Caki2 (cell line): ENCODE measurements around the gene TATDN3. TPM values are rescaled to one million over a fixed set of nuclear protein-coding genes. Genes with fewer than 3 reads are reported as not detected.
A peak's percentile ranks its signal among the peaks of the same experiment; 100 is the strongest.
"Not testable (repeated sequence)": the region's sequence is repeated elsewhere in the genome, so short reads cannot be mapped to it uniquely, and the experiment has no call there.

ENCODE experiments used
- DNase-seq: peaks from one replicate; pipeline ENCODE4 v3.0.0-alpha.2; 2015; ENCODE audit warnings: low read depth
- in situ Hi-C: cut with HindIII; loops from 2 replicates; pipeline ENCODE4 v1.10.0; 2016; ENCODE audit warnings: low sequenced_read_pairs, low pct_unique_long_range_greater_than_20kb, mixed read lengths
- total RNA-seq: library from RNA; depleted of rRNA; stranded (reverse); fragments of >200 nt; shearing (Covaris generic); gene quantifications from 2 replicates; pipeline ENCODE4 v1.2.3, GENCODE V29; 2014; ENCODE audit warnings: low replicate concordance

TATDN3 gene
- total RNA-seq, 1 experiment from 2014 or later = 11.5 TPM

GRCh38 chr1:212771341-212771740 is 20.4 kb upstream of the TATDN3 start:
- in situ Hi-C loops = no loop called here
- DNase-seq = no peak

GRCh38 chr1:212773011-212773410 is 18.7 kb upstream of the TATDN3 start:
- no peak for DNase-seq
- in situ Hi-C loops = no loop called here

DNA sequence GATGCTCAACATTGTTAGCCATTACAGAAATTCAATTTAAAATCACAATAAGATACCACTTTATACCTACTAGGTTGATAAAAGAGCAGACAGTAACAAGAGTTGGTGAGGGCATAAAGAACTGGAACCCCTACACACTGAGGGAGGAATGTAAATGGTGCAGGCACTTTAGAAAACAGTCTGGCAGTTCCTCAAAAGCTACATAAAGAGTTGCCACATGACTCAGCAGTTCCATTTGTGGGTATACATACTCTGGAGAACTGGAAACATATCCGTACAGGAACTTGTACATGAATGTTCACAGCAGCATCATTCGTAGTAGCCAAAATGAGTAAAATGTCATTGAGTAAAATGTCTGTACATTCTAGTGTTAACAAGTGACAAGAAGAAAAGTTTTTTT is 17.1 kb upstream of the TATDN3 start:
- peak; percentile 10 for DNase-seq
- in situ Hi-C loops = no loop called here

DNA sequence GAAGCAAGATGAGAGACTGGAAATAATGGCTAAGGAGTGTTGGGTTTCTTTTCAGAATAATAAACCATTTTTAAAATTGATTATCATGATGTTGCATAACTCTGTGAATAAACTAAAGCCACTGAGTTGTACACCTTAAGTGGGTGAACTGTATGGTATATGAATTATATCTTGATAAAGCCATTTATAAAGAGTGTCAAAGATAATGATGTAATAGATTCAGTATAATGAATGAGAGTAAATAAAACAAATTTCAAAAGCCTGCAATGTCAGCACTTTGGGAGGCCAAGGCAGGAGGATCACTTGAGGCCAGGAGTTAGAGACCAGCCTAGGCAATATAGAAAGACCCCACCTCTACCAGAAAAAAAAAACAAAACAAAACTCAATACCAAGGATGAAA is 16.5 kb upstream of the TATDN3 start:
- DNase-seq = no peak
- in situ Hi-C loops = no loop called here

DNA sequence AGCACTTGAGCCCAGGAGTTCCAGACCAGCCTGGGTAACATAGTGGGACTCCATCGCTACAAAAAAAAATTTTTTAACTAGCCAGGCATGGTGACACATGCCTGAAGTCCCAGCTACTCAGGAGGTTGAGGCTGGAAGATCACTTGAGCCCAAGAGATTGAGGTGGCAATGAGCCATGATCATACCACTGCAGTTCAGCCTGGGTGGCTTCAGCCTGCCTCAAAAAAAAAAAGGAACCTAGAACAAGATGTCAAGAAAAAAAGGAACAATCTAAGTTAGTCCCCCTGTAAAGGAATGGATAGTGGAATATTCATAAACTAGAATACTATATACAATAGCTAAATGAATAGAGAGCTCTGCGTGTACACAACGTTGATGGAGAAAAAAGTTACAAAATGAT is 14.5 kb upstream of the TATDN3 start:
- DNase-seq = no peak
- in situ Hi-C loops = no loop called here

- in situ Hi-C loops, DNase-seq: not testable (repeated sequence)
Measured at GRCh38 chr1:212779086-212779485, 12.6 kb upstream of the TATDN3 start.

- DNase-seq = no peak
- in situ Hi-C loops = no loop called here
Measured at GRCh38 chr1:212780759-212781158, 10.9 kb upstream of the TATDN3 start.

DNA sequence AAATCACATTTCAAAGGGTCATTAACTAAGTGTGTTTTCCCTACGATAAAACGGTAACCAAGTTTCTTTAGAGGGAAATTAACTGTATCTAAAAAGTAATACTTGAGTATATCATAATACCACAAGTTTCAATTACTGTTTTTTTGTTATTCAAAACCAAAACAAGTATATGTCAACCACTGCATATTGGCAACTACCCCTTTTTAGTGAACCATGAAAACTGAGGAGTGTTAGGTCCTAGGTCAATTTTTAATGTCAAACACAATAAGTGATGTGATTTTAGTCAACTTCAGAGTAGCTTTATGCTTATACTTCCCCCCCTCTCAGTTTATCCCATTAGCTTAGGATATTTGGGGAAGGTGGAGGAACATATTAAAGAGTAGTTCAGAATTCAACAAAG is 10.5 kb upstream of the TATDN3 start:
- DNase-seq = no peak
- in situ Hi-C loops = no loop called here

GRCh38 chr1:212782422-212783154 is 9.1 kb upstream of the TATDN3 start:
- in situ Hi-C loops = no loop called here
- DNase-seq = peak; percentile 39

DNA sequence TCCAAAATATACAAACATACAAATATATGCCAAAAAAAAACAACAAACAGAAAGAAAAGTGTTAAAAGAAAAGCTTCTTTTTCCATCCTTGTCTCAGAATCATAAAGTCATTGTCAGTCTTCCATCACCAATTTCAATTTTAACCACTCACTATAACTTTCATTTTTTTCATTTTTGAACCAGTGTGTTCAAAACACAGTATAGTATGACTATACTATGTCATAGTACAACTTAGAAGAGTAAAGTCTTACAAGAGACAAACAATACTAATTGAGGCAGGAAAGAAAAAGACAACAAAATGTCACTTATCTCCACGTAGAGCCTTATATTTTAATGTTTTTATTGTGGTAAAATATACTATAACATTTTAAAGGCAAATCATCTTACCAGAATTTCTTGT is 7.7 kb upstream of the TATDN3 start:
- in situ Hi-C loops = no loop called here
- DNase-seq = no peak

- in situ Hi-C loops = no loop called here
- no peak for DNase-seq
Measured at GRCh38 chr1:212785871-212786270, 5.8 kb upstream of the TATDN3 start.

- DNase-seq = no peak
- in situ Hi-C loops = no loop called here
Measured at GRCh38 chr1:212791261-212791675, 426 bp upstream of the TATDN3 start.

DNA sequence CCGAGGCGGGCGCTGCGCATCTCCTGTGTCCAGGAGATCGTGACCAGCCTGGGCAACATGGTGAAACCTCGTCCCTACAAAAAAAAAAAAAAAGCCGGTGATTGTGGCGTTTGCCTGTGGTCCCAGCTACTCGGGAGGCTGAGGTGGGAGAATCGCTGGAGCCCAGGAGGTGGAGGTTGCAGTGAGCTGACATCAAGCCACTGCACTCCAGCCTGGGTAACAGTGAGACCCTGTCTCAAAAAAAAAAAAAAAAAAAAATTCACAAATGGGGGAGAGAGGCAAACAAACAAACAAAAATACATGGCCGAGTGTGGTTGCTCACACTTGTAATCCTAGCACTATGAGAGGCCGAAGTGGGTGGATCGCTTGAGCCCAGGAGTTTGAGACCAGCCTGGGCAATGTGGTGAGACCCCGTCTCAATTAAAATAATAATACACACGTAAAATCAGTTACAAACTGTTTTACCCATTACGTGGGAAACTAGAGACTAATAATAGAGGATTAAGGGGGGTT is 758 bp downstream of the TATDN3 start:
- no peak for DNase-seq
- in situ Hi-C loops = no loop called here

DNA sequence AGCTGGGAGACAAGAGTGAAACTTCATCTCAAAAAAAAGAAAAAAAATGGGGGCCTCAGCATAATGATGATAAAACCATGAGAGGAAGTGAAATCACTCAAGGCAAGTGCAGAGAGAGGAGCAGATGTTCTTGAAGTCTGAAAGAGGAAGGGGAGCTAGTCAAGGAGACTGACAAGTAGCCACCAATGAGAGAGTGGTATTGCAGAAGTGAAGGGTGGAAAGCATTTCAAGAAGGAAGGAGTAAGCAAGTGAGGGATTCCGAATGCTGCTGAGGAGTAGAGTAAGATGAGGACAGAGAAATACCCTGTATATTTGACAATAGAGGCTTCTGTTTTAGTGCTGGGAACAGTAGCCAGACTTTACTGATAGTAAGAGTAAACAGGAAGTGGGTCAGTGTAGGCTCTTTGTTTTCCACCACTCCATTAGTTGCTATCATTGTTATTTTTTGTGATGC is 2.9 kb downstream of the TATDN3 start:
- in situ Hi-C loops = no loop called here
- DNase-seq = no peak

DNA sequence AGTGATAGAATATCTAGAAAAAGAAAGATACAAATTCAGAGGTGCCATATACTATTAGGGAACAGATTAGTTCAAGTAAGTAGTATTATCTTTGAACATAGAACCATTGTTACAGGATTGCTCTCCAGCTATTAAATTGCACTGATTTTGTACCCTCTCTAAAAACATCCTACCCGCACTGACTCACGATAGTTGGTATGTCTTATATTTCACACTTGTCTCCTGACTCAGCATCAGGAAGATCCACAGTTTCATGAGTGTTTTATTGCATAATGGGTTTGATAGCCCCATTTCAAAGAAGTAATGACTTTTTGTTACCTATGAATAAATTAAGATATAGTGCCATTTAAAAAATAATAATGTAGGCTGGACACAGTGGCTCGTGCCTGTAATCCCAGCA is 6.0 kb downstream of the TATDN3 start:
- in situ Hi-C loops = no loop called here
- no peak for DNase-seq

DNA sequence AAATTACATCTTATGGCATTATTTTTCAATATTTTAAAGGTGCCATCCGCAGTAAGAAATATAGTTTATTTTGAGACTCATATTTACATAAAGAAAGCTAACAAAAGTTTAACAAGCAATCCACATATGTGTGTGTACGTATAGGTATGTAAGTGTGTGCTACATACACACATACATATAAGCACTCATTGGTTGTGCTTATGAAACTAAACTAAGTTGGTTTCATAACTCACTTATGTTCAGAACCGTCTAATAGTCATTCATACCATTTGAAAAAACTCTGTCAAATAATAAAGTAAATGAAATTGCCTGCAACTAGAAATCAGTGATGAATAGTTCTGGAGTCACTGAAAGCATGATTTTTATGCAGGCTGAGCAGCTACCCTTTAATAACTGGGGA is 14.1 kb downstream of the TATDN3 start:
- no peak for DNase-seq
- in situ Hi-C loops = no loop called here

DNA sequence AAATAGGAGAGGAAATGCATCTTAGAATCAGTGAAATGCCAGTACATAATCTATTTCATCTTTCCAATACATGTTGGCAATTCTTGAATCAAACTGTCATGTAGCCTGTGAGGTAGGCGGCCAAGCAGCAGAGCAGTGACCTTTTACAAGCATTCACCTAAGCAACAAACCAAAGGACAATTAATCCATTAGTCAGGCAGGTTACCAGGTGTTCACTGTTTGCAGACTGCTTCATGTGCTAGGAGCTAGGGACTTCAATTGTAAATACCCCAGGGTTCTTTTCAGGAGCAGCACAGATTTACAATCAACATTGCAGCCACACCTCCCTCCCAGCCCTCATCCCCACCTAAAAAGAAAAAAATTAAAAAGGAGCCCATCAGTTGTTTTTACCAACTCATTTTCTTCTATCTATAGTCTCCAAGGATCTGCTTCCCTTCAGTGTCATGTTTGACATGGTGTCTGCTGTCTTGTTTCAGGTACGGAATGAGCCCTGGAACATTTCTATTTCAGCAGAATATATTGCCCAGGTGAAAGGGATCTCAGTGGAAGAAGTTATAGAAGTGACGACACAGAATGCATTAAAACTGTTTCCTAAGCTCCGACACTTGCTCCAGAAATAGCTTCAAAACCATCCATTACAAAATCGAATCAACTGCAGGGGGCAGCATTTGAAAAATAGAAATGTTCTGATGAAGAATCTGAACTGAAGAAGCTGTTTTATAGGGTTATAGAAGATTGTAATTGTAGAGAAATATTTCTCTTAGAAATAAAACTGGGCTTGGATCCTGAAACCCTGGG is 23.0 kb downstream of the TATDN3 start:
- no peak for DNase-seq
- in situ Hi-C loops = no loop called here

GRCh38 chr1:212816567-212817278 is 25.0 kb downstream of the TATDN3 start:
- in situ Hi-C loops = no loop called here

DNA sequence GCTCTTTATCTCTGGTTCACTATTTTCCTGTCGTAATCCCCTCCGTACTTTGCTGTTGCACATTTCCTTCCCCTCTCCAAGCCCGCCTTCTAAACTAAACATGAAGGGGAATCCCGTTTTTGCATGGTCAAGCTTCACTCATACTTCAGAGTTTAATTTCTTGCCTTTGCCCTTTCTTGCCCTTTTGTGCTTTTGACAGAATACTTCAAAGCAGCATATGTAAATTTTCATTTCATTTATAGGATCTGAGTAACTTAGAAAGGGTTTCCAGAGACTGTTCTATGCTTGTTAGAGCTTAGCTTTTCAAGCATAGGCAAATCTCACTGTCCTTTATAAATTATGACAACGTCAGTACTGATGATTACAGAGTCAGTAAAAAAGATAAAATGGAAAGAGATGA is 28.0 kb downstream of the TATDN3 start:
- no peak for DNase-seq
- in situ Hi-C loops = no loop called here

More at GRCh38 chr1:212816567-212817278, 25.0 kb downstream of the TATDN3 start:
- no peak for DNase-seq
